RWPE2 (cell line): ENCODE results near the gene IL17REL.

Source experiments
- ATAC-seq: fragments of 200-7000 bp; cut with Tn5 transposase; 3 replicates; pipeline ENCODE4 v1.9.1; 2021; ENCODE audit warnings: low read depth
- DNase-seq: peaks from one replicate; pipeline ENCODE4 v3.0.0-alpha.2; 2020; ENCODE audit warnings: low spot score
- H3K27ac ChIP-seq: fragments of 450-650 bp; 2 replicates; pipeline ENCODE4 v1.5.1; 2017; ENCODE audit warnings: mild to moderate bottlenecking; ENCODE audit not compliant: poor library complexity, severe bottlenecking
- H3K27me3 ChIP-seq: fragments of 250-450 bp; sonication (Bioruptor Pico); 2 replicates; pipeline ENCODE4 v1.5.1; 2021; ENCODE audit warnings: mild to moderate bottlenecking, moderate library complexity; ENCODE audit not compliant: insufficient read depth, poor library complexity, severe bottlenecking
- H3K36me3 ChIP-seq: fragments of 250-450 bp; sonication (Bioruptor Pico); 2 replicates; pipeline ENCODE4 v1.5.1; 2020; ENCODE audit warnings: low read depth, mild to moderate bottlenecking, moderate library complexity
- H3K4me1 ChIP-seq: fragments of 250-450 bp; sonication (Bioruptor Pico); 2 replicates; pipeline ENCODE4 v1.5.1; 2021; ENCODE audit warnings: mild to moderate bottlenecking, moderate library complexity; ENCODE audit not compliant: insufficient read depth, poor library complexity, severe bottlenecking
- H3K4me3 ChIP-seq: fragments of 250-450 bp; sonication (Bioruptor Pico); 2 replicates; pipeline ENCODE4 v1.5.1; 2021; ENCODE audit warnings: mild to moderate bottlenecking, moderate library complexity; ENCODE audit not compliant: severe bottlenecking
- H3K9me3 ChIP-seq: fragments of 250-450 bp; sonication (Bioruptor Pico); 2 replicates; pipeline ENCODE4 v1.5.1; 2021; ENCODE audit warnings: mild to moderate bottlenecking, moderate library complexity; ENCODE audit not compliant: severe bottlenecking
- CTCF ChIP-seq: fragments of 450-650 bp; IDR thresholded peaks from one replicate; pipeline ENCODE4 v1.5.1; 2017; ENCODE audit warnings: mild to moderate bottlenecking, moderate library complexity; ENCODE audit not compliant: poor library complexity, severe bottlenecking

Gene IL17REL

DNA sequence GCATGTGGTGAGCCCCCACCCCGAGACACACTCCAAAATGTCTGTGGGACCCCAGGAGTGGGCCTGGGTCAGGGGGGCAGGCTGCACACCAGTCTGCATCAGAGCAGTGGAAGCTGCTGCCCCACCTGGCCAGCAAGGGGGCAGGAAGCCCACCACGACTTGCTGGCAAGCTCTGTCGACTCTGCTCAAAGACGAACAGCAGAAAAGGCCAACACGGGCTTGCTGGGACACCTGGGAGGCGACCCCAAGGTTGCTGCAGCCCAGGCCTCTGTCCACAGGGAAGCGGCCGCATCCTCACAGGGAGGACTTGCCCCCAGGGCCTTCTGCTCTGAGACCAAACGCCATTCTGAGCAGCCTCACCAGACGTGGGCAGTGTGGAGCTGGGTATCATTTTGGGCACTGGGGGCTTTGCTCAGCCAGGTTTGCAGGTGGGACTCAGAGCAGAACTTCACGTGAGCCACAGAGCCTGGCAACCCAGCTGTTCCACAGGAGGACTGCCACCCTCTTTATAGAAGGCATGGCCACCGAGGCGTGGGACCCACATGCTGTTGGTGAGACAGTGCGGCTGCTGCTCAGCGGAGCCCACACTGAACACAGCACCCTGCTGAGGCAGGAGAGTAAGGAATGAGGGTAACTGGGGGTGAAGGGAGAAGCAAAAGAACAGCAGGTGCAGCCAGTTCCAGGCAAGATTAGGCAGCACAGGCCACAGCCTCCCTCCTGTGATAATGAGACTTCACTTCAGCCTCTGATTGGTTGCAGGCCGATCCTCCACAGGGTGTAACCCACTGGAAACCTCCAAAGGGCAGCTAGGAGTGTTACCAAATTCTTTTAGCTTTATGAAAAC, 11.0 kb downstream of the IL17REL start:
- Histone ChIP-seq H3K27ac (no peak overlapping the region), H3K27me3 (no peaks in the 10 kb centered on the region), H3K36me3 (no peaks in the 10 kb centered on the region), H3K9me3 (no peaks in the 10 kb centered on the region), H3K4me3 (no peak overlapping the region), H3K4me1 (no peaks in the 10 kb centered on the region)
- ATAC-seq (no peak), DNase-seq (no peak)
- TF ChIP-seq CTCF, result no peak

GRCh38 chr22:50000587-50001387, 11.8 kb downstream of the IL17REL start:
- Histone ChIP-seq H3K36me3 (no peaks in the 10 kb centered on the region), H3K4me1 (no peaks in the 10 kb centered on the region), H3K27me3 (no peaks in the 10 kb centered on the region), H3K9me3 (no peaks in the 10 kb centered on the region), H3K4me3 (no peak overlapping the region), H3K27ac (no peak overlapping the region)
- no peak for TF ChIP-seq CTCF
- DNase-seq (peak; percentile 57), ATAC-seq (no peak)

GRCh38 chr22:49999946-50000586, 12.5 kb downstream of the IL17REL start:
- no peak for ATAC-seq
- DNase-seq, result peak; percentile 54
- Histone ChIP-seq H3K27ac (no peak overlapping the region), H3K36me3 (no peaks in the 10 kb centered on the region), H3K4me3 (no peak overlapping the region), H3K9me3 (no peaks in the 10 kb centered on the region), H3K4me1 (no peaks in the 10 kb centered on the region), H3K27me3 (no peaks in the 10 kb centered on the region)
- no peak for TF ChIP-seq CTCF

- TF ChIP-seq CTCF, result no peak
- Histone ChIP-seq H3K36me3 (no peaks in the 10 kb centered on the region), H3K27ac (no peak overlapping the region), H3K9me3 (no peaks in the 10 kb centered on the region), H3K27me3 (no peaks in the 10 kb centered on the region), H3K4me3 (no peak overlapping the region), H3K4me1 (no peaks in the 10 kb centered on the region)
- ATAC-seq, result no peak
- DNase-seq, result no peak
These were observed 13.3 kb downstream of the IL17REL start for GRCh38 chr22:49999063-49999945.
